HG03442 (cell line): ENCODE results near the gene PSTPIP1.

Experiments used
- ATAC-seq: cut with Tn5 transposase; IDR thresholded peaks from one replicate; pipeline ENCODE4 v1.9.1; 2021; ENCODE audit warnings: mild to moderate bottlenecking, moderate library complexity; ENCODE audit not compliant: unreplicated experiment

PSTPIP1 gene

GRCh38 chr15:77017761-77018720 lies 23.1 kb downstream of the PSTPIP1 start:
- no peak for ATAC-seq

GRCh38 chr15:77018796-77019505 lies 24.0 kb downstream of the PSTPIP1 start:
- no peak for ATAC-seq

- ATAC-seq, result no peak
Measured at GRCh38 chr15:77019521-77020331, 24.8 kb downstream of the PSTPIP1 start.

- no peak for ATAC-seq
Measured at GRCh38 chr15:77020348-77021087, 25.6 kb downstream of the PSTPIP1 start.

GRCh38 chr15:77021088-77021481 lies 26.2 kb downstream of the PSTPIP1 start:
- ATAC-seq, result no peak

- no peak for ATAC-seq
Measured at GRCh38 chr15:77021803-77022381, 27.0 kb downstream of the PSTPIP1 start.

- ATAC-seq, result no peak
Measured at GRCh38 chr15:77022646-77023575, 28.0 kb downstream of the PSTPIP1 start.

- ATAC-seq, result no peak
Measured at GRCh38 chr15:77023576-77024272, 28.8 kb downstream of the PSTPIP1 start.

- no peak for ATAC-seq
Measured at GRCh38 chr15:77024273-77025082, 29.6 kb downstream of the PSTPIP1 start.

GRCh38 chr15:77025083-77025901 lies 30.4 kb downstream of the PSTPIP1 start:
- no peak for ATAC-seq

GRCh38 chr15:77025941-77026411 lies 31.1 kb downstream of the PSTPIP1 start:
- no peak for ATAC-seq

- no peak for ATAC-seq
Measured at GRCh38 chr15:77026501-77027110, 31.7 kb downstream of the PSTPIP1 start.

GRCh38 chr15:77027111-77027696 lies 32.3 kb downstream of the PSTPIP1 start:
- ATAC-seq, result no peak

GRCh38 chr15:77027697-77028450 lies 32.9 kb downstream of the PSTPIP1 start:
- ATAC-seq, result no peak
